ENCODE data around the gene HMGXB3.

- TF ChIP-seq FOXP1 (IDR thresholded peaks at IDR 0.05): no peak
- TF ChIP-seq FOXP1 (CRISPR knock-in tag; IDR thresholded peaks at IDR 0.05): no peak
- no peak for TF ChIP-seq PRDM10 (CRISPR knock-in tag; IDR thresholded peaks at IDR 0.05; ENCODE audit: low read depth)
- no peak for TF ChIP-seq YY1 (IDR thresholded peaks at IDR 0.05; ENCODE audit: insufficient read depth, insufficient replicate concordance, low read depth, low read length)
- no peak for TF ChIP-seq HOMEZ (CRISPR knock-in tag; IDR thresholded peaks at IDR 0.05; ENCODE audit: low read depth)
- TF ChIP-seq KDM5A (IDR thresholded peaks at IDR 0.05; ENCODE audit: borderline replicate concordance, low read length): no peak
- TF ChIP-seq MAFK (conservative IDR thresholded peaks at IDR 0.05 in 1 of 2, IDR thresholded peaks at IDR 0.05 in 1 of 2; ENCODE audit: low read length in 2 of 2): no peak
- no peak for TF ChIP-seq ZNF577 (CRISPR knock-in tag; IDR thresholded peaks at IDR 0.05; ENCODE audit: borderline replicate concordance, low read depth)
Measured at GRCh38 chr5:150054569-150054968, 54.0 kb downstream of the HMGXB3 start.
